ENCODE data around the gene ARMH3. TPM values are rescaled to one million over a fixed set of nuclear protein-coding genes. Genes with fewer than 3 reads are reported as not detected.
A peak's percentile ranks its signal among the peaks of the same experiment; 100 is the strongest.

Gene ARMH3
- total RNA-seq, 1 donor from 2014 or later, result 6.3 TPM

DNA sequence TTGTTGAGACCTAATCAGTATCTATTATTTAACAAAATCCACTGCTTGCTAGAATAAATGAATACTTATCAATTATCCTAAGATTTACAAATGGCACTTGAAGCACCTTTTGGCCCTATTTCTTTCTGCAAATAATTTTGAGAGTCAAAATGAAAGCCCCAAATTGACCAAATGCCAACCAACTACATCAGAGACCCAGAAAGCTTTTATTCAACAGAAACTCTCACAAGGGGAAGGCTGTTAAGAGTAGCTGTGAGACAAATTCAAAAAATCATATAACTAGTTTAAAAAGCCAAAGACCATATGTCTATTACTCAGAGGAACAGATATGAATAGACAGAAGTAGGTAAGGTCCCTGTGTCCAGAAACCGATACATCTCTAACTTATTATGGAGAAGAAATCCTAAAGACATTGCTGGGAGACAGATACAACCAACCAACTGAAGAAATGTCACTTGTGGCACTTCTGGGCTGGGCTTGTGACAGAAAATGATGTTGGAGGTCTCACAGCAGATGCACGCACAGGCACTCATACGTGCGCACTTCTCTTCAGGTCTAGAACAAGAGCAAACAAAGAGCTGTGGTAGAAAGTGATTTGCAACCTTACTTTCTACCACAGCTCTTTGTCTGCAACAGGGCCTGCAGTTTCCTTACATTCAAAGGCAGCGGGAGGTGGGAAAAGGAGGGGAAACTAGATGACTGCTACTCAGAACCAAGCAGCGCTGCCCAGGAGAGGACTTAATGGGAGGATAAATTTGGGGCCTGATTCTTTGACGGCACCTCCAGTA is 153.7 kb downstream of the ARMH3 start:
- FAIRE-seq, result peak; percentile 89
- H3K36me3 ChIP-seq (ENCODE audit: control insufficient read depth, insufficient read depth, low read length), result no peaks in the 10 kb centered on the region
- TF ChIP-seq, protein P1, sequence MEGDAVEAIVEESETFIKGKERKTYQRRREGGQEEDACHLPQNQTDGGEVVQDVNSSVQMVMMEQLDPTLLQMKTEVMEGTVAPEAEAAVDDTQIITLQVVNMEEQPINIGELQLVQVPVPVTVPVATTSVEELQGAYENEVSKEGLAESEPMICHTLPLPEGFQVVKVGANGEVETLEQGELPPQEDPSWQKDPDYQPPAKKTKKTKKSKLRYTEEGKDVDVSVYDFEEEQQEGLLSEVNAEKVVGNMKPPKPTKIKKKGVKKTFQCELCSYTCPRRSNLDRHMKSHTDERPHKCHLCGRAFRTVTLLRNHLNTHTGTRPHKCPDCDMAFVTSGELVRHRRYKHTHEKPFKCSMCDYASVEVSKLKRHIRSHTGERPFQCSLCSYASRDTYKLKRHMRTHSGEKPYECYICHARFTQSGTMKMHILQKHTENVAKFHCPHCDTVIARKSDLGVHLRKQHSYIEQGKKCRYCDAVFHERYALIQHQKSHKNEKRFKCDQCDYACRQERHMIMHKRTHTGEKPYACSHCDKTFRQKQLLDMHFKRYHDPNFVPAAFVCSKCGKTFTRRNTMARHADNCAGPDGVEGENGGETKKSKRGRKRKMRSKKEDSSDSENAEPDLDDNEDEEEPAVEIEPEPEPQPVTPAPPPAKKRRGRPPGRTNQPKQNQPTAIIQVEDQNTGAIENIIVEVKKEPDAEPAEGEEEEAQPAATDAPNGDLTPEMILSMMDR (IDR thresholded peaks at IDR 0.05; ENCODE audit: insufficient read depth, low read length, severe bottlenecking), result no peak
- no peak for DNase-seq (ENCODE audit: low read depth)
- H3K4me3 ChIP-seq (ENCODE audit: low read depth, low read length), result no peak overlapping the region
- H3K27me3 ChIP-seq (ENCODE audit: control insufficient read depth, insufficient read depth, low read length), result no peaks in the 10 kb centered on the region

DNA sequence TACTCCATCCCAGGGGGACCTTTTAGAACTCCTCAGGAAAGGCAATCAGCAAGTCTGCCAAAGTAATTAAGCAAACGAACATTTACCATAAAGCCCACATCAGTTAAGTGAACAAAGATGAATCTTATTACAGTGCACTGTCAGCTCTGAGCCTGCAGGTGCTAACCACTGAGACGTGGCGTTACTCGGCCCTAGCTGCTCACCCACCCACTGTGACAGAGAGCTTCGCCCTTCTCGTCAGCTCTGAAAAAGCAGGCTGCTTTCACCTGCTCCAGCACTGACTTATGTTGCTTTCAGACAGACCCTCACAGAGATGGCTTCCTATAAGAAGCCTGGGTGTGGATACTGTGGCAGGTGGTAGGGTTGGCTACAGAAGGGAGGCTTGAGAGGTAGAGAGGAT is 154.6 kb downstream of the ARMH3 start:
- DNase-seq (ENCODE audit: low read depth) (no peak), FAIRE-seq (no peak)
- Histone ChIP-seq H3K27me3 (ENCODE audit: control insufficient read depth, insufficient read depth, low read length) (no peaks in the 10 kb centered on the region), H3K36me3 (ENCODE audit: control insufficient read depth, insufficient read depth, low read length) (no peaks in the 10 kb centered on the region), H3K4me3 (ENCODE audit: low read depth, low read length) (no peak overlapping the region)
- TF ChIP-seq, protein P1 (IDR thresholded peaks at IDR 0.05; ENCODE audit: insufficient read depth, low read length, severe bottlenecking), result no peak

DNA sequence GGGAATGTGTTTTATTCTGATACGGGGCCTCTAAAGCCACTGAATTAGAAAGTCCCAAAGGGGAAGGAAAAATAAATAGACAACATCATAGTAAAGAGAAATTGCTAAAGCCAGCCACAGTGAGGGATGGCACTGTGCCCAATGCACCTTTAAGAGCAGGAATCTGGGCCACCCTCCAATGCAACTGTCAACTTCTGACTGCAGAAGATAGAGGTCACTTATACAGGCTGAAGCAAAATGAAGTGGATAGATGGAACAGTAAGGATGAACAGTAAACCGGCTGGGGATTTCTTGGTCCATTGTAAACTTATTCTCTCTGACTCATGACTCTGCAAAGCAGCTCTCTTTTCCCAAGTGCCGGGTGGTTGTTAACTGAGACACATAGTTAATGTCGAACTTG is 158.3 kb downstream of the ARMH3 start:
- peak; percentile 33 for DNase-seq (ENCODE audit: low read depth)
- TF ChIP-seq, protein P1 (IDR thresholded peaks at IDR 0.05; ENCODE audit: insufficient read depth, low read length, severe bottlenecking), result no peak
- no peak overlapping the region for H3K4me3 ChIP-seq (ENCODE audit: low read depth, low read length)
- H3K27me3 ChIP-seq (ENCODE audit: control insufficient read depth, insufficient read depth, low read length), result no peaks in the 10 kb centered on the region
- H3K36me3 ChIP-seq (ENCODE audit: control insufficient read depth, insufficient read depth, low read length), result no peaks in the 10 kb centered on the region
- no peak for FAIRE-seq

DNA sequence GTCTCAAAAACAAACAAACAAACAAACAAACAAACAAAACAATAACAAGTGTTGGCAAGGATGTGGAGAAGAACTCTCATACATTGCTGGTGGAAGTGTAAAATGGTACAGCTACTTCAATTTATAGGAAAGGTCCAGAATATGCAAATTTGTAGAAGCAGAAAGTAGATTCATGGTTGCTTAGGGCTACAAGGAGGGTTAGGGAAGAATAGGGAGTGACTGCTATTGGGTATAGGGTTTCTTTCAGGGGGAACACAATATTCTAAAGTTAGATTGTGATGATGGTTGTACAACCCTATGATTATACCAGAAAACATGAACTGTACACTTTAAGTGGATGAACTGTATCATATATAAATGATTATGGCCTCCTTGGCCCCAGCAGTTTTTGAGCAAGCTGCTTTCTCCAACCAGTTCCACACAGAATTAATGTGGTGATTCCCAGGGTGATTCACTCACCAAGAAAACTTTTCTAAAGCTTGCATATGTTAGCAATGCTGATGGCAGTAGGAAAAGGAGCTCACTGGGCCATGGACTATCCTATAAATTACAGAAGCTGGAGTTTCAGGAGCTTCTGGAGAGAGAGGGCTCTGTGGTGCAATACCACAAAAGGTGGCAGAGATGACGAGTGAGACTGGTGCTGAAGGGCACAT is 159.6 kb downstream of the ARMH3 start:
- Histone ChIP-seq H3K36me3 (ENCODE audit: control insufficient read depth, insufficient read depth, low read length) (no peaks in the 10 kb centered on the region), H3K27me3 (ENCODE audit: control insufficient read depth, insufficient read depth, low read length) (no peaks in the 10 kb centered on the region), H3K4me3 (ENCODE audit: low read depth, low read length) (no peak overlapping the region)
- DNase-seq (ENCODE audit: low read depth), result peak; percentile 33
- TF ChIP-seq, protein P1 (IDR thresholded peaks at IDR 0.05; ENCODE audit: insufficient read depth, low read length, severe bottlenecking), result no peak
- no peak for FAIRE-seq

DNA sequence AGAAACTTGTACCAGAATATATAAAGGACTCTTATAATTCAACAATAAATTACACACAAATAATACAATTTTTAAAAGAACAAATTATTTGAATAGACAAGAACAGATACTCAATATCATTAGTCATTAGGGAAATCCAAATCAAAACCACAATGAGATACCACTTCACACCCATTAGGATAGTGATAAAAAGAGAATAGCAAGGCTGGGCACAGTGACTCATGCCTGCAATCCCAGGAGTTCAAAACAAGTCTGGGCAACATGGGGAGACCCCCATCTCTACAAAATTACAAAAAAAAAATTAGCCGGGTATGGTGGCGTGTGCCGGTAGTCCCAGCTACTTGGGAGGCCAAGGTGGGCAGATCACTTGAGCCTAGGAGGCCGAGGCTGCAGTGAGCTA is 160.2 kb downstream of the ARMH3 start:
- no peak for FAIRE-seq
- TF ChIP-seq, protein P1 (IDR thresholded peaks at IDR 0.05; ENCODE audit: insufficient read depth, low read length, severe bottlenecking), result no peak
- peak; percentile 60 for DNase-seq (ENCODE audit: low read depth)
- Histone ChIP-seq H3K36me3 (ENCODE audit: control insufficient read depth, insufficient read depth, low read length) (no peaks in the 10 kb centered on the region), H3K27me3 (ENCODE audit: control insufficient read depth, insufficient read depth, low read length) (no peaks in the 10 kb centered on the region), H3K4me3 (ENCODE audit: low read depth, low read length) (no peak overlapping the region)

Data from bronchial epithelial cell (primary cell).